ENCODE data around the gene MAP3K3. TPM values are rescaled to one million over a fixed set of nuclear protein-coding genes. Genes with fewer than 3 reads are reported as not detected.
A peak's percentile ranks its signal among the peaks of the same experiment; 100 is the strongest.

MAP3K3 gene
- total and polyA plus RNA-seq, 10 of the 15 experiments (the other 5 are each of a cell fraction or from before 2014, with no cell fraction given), result 1.6 to 24.1 (median 15.0) TPM

GRCh38 chr17:63700528-63701455, 78.6 kb downstream of the MAP3K3 start (continued):
- no peak for TF ChIP-seq ZBTB40 (IDR thresholded peaks at IDR 0.05; ENCODE audit: borderline replicate concordance)
- TF ChIP-seq POLR2A (IDR thresholded peaks at IDR 0.05; ENCODE audit: low read depth, low read length), result peak; percentile 75
- peak; percentile 7; the same call in 1 of the 2 replicates for TF ChIP-seq CREB1 (IDR thresholded peaks at IDR 0.05; ENCODE audit: low read depth)
- TF ChIP-seq HDAC2 (IDR thresholded peaks at IDR 0.05), result no peak
- TF ChIP-seq BCLAF1 (IDR thresholded peaks at IDR 0.05), result 0 out of 2 replicates have a peak, but pooled peaks have one; percentile 2
- no peak; the same call in none of the 2 replicates for TF ChIP-seq EED (IDR thresholded peaks at IDR 0.05; ENCODE audit: low read depth)
- TF ChIP-seq SMAD5 (IDR thresholded peaks at IDR 0.05; ENCODE audit: low read depth), result no peak
- TF ChIP-seq DPF2 (IDR thresholded peaks at IDR 0.05), result peak; percentile 69
- peak; percentile 54; the same call in 1 of the 2 replicates for TF ChIP-seq TARDBP (IDR thresholded peaks at IDR 0.05; ENCODE audit: borderline replicate concordance)
- no peak; the same call in 1 of the 2 replicates for TF ChIP-seq RUNX3 (IDR thresholded peaks at IDR 0.05; ENCODE audit: low read length)
- peak; percentile 76; the same call in 1 of the 2 replicates for TF ChIP-seq LARP7 (IDR thresholded peaks at IDR 0.05)
- peak; percentile 63; the same call in 1 of the 2 replicates for TF ChIP-seq ZNF592 (IDR thresholded peaks at IDR 0.05)
- TF ChIP-seq, protein P1, sequence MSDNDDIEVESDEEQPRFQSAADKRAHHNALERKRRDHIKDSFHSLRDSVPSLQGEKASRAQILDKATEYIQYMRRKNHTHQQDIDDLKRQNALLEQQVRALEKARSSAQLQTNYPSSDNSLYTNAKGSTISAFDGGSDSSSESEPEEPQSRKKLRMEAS (IDR thresholded peaks at IDR 0.05; ENCODE audit: low read depth, low read length), result peak; percentile 80
- TF ChIP-seq MEF2B (IDR thresholded peaks at IDR 0.05; ENCODE audit: partially characterized antibody, poor library complexity, severe bottlenecking), result peak; percentile 4

Measured in GM12878 (cell line).